C1 segment of cervical spinal cord (tissue), 14 donors: ENCODE measurements around the gene CPPED1.
"Not testable (repeated sequence)": the region's sequence is repeated elsewhere in the genome, so short reads cannot be mapped to it uniquely, and the experiment has no call there.

Experiments used
- DNase-seq, 14 donors: peaks; one replicate each; lab custom pipeline; 2025; lab: John Stamatoyannopoulos, UW

The CPPED1 gene

DNA sequence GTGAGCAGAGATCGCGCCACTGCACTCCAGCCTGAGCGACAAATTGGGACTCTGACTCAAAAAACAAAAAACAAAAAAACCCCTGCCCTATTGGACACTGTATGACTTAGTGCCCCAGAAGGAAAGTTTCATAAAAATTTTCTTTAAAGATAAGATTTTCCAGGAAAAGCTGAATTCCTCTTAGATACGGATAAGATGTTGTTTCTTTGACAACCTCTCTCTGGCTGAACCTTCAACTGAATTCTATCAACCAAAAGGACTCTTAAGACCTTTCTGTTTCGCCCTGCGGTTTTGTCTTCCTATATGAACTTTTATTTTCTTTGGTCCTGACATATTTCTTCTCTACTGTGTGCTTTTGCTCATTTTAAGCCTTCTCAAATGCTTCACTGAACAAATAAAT lies 35.8 kb downstream of the CPPED1 start:
- DNase-seq = no peak

DNA sequence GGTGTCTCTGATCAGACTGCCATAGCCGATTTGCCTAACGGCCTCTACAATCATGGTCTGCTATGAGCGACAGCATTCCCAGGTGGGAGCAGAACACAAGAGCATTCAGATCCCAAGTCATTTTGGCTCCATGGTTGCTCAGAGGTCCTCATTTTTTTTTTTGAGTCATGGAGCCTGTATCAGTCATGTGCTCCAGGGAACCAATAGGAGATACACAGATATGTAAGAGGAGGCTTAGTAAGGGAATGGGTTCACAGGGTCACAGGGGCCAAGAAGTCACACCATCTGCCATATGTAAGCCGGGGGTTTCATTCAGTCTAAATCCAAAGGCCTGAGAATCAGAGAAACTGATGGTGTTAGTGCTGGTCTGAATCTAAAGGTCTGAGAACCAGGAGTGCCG lies 36.8 kb downstream of the CPPED1 start:
- DNase-seq = no peak

DNA sequence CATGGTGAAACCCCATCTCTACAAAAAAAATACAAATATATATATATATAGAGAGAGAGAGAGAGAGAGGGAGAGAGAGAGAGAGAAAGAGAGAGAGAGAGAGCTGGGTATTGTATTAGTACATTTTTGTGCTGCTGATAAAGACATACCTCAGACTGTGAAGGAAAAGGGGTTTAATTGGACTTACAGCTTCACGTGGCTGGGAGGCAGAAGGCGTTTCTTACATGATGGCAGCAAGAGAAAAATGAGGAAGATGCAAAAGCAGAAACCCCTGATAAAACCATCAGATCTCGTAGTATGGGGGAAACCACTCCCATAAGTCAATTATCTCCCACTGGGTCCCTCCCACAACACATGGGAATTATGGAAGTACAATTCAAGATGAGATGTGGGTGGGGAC lies 37.5 kb downstream of the CPPED1 start:
- not testable (repeated sequence) for DNase-seq

DNA sequence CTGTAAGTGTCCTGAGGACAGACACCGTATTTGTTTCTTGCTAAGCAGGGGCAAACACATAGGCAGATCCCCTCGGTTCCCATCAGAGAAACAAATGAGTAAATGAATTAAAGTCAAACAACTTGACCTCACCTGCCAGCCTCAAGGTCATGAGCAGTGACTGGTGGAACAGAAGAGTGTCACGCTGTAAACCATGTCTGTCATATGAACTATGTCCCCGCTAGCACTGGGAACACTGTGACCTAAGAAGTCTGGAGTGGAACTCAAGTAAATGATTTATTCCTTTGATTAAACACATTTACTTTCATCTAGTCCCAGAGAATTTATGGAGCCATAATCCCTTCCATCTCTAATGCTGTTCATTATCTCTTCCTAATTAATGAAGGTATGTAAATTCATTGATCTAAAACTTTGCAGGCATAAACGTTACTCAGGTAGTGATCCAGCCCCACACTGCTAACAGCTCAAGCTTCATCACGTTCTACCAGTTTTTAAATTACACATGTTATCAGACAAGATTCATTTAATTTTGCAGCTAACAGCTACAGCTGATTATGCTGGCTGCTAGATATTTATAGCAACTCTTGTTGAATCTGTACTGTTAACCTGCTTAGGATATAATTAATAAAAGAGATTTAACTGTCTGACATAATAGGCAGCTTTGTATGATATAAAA lies 38.7 kb downstream of the CPPED1 start:
- DNase-seq = no peak

DNA sequence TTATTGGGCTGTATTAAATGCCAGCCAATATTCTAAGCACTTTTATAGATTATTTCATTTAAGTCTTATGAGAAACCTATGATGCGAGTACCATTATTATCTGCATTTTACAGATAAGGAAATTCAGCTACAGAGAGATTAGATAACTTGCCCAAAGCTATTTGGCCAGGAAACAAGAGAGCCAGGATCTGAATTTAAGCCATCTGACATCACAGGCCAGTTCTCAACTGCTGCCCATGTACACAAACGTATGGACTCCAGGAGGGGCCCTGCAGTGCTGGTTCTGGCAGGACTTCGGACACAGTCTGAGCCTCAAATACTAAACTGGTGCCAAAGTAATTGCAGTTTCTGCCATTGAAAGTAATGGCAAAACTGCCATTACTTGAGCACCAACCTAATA lies 40.2 kb downstream of the CPPED1 start:
- DNase-seq = no peak

DNA sequence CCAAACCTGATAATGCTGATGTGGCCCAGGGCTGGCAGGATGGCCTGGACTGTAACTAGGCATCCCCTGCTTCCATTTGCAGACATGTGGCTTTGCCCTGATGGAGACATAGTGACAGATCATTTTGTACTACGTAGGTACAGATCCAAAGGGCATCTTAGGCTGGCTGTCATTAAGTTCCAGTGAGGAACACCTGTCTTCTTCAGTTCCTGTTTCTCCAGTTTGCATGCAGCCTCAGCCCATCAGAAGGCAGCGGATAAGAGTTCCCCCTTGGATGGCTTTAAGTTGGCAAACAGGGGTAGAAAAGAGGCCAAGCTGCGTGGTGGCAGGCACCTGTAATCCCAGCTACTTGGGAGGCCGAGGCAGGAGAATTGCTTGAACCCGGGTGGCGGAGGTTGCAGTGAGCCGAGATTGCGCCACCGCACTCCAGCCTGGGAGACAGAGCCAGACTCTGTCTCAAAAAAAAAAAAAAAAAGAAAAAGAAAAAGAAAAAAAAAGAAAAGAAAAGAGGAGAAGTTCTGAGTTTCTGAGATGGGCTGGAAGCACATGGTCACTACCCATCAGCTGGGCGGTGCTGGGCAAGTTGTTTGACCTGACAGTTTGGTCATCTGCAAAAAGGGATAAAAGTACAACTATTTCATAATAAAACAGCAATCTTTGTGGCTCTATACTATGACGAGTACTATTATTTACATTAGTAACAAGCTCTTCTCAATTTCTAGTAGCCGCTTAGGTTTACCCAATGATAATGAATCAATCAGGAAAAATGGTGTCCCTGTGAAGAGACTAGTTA lies 42.7 kb downstream of the CPPED1 start:
- no peak for DNase-seq

DNA sequence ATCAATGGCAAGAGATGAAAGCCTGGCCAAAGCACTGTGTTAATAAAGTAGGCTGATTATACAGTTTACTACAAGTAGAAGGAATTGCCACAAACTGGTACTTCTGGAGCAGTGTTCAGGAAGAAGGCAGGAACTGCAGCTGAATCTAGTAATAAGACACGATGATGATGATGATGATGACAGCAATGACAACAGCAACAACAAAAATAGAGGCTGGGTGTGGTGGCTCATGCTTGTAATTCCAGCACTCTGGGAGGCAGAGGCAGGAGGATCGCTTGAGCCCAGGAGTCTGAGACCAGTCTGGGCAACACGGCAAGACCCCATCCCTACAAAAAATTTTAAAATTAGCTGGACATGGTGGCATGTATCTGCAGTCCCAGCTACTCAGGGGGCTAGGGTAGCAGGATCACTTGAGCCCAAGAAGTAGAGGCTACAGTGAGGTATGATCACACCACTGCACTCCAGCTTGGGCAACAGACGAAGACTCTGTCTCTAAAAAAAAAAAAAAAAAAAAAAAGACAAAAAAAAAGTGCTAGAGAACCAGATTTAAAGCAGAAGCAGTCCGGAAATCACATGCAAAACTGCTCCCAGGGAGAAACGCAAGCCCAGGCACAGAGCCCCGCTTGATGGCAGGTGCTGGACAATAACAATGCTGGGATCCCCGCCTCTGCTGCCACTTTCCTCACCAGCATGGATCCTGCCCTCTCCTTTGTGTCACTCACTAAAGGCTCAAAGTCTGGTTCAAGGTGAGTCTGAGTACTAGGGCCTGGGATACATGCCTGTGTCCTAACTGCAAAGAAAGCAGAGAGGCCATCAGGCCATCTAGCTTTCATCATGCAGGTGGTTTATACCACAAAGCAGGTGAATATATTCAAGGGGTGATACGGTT lies 44.8 kb downstream of the CPPED1 start:
- DNase-seq = peak in 1 of 14 donors; percentile 11

DNA sequence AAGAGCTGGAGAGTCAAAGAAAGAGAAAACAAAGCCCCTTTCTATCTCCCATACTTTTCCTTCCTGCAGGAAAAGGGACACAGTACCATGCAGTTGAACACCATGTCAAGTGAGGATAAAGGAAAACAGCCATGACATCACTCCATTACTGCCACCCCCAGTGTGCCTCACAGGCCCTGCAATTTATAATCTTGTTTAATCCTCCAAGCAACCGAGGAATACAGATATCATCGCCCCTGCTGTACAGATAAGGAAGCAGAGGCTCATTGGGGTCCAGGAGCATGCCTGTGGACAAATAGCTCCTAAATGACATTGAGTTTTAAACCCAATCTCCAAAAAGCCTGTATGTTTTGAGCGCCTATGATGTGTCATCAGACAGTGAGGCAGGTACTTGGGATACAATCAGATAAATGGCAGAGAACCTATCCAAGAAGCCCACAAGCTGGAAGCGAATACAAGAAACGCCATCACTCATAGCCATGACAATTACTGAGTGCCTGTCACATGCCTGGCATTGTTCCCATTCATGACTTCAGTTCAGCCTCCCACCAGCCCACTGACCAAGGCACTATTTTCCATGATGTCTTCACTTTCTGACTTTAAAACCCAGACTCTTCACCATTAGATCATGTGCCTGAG lies 45.5 kb downstream of the CPPED1 start:
- peak in 4 of 14 donors; percentile 7 to 34 (median 10) for DNase-seq

DNA sequence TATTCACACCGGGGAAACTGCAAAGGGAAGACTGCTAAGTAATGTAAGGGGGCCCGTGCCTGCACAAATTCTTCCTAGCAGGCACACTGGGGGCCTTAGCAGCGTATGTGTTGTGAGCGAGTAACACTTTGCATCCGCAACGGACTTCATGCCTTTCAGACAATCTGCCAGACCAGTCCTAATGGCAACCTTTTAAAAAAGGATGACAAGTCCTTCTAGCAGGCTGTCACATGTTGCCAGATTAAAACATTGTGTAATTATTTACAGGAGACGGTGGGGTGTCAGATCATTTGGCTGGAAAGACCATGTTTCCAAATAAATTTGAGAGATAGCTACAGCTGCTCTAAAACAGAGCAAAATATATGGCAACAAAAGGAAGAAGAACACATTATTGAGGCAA lies 46.1 kb downstream of the CPPED1 start:
- no peak for DNase-seq

DNA sequence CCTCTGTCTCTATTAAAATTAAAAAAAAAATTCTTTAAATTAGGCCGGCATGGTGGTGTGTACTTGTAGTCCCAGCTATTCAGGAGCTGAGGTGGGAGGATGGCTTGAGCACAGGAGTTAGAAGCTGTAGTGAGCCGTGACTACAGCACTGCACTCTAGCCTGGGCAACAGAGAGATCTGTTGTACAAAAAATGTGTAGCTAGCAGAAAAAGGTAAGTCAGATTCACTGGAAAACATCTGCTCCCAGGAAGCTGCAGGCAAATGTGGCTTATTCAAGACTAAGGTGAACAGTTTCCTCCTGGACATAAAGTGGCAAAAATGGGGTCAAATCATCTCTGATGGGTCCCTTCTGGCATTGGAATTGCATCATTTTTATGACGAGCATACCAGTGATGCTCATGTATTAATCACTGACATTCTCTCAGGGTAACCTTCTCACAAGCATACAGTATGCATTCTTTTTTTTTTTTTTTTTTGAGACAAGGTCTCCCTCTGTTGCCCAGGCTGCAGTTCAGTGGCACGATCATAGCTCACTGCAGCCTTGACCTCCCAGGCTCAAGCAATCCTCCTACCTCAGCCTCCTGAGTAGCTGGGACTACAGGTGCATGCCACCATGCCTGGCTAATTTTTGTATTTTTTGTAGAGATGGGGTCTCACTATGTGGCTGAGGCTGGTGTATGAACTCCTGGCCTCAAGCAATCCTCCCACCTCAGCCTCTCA lies 48.7 kb downstream of the CPPED1 start:
- DNase-seq = no peak

DNA sequence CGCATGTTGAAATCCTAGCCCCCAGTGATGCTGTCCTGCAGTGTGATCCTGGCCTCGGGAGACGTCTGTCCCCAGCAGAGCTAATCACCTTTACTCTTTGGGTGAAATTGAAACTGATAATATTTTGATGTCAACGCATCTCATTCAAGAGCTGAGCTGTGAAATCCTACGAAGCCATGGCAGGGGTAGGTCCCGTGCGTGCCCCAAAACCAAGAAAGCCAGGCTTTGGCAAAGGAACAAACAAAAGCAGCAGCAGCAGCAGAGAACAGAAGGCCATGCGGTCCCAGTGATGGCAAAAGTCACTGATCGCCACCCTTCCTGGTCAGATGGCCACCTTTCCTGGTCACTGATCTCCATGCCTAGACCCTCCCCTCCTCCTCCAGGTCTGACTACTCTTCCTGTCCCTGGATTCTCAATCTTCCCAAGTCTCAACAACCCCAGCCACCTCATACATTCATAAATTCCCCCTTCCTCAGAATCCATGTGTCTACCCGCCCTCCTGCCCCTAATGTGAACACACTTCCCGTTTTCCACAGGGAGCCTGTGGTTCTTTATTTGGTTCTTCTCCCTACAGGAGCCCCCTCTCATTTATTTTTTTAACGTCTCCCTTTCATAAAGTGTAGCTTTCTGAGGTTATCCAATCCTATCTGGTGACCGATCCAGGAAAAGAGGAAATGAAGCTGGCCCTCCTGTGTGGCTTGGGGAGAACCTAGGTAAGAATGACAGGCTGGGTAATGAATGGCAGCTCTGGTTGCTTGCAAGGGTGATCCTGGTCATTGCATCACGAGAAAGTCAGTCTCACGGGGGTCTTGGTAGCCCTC lies 50.3 kb downstream of the CPPED1 start:
- no peak for DNase-seq

DNA sequence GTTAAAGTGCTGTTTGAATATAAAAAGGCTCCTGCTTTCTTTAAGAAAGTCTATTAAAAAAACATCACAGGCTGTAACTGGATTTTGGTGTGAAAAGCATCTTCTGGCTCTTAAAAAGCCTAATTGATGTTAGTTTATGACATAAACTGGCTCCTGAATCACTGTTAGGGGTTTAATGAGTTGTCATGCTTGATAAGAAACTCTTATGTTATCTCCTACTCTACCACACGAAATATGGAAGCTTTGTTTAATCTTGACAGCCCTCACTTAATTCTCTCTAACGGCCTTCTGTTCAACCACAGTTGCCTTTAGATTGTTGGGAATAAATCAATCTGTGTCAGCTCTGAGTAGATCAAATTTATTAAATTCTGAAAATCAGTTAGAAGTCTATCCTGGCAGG lies 51.5 kb downstream of the CPPED1 start:
- DNase-seq = no peak

DNA sequence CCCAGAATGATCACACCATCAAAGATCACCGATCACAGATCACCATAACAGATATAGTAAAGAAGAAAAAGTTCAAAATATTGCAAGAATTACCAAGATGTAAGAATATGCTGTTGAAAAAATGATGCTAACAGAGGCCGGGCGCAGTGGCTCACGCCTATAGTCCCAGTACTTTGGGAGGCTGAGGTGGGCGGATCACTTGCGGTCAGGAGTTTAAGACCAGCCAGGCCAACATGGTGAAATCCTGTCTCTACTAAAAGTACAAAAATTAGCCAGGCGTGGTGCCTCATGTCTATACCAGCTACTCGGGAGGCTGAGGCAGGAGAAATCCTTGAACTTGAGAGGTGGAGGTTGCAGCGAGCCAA lies 53.2 kb downstream of the CPPED1 start:
- no peak for DNase-seq

DNA sequence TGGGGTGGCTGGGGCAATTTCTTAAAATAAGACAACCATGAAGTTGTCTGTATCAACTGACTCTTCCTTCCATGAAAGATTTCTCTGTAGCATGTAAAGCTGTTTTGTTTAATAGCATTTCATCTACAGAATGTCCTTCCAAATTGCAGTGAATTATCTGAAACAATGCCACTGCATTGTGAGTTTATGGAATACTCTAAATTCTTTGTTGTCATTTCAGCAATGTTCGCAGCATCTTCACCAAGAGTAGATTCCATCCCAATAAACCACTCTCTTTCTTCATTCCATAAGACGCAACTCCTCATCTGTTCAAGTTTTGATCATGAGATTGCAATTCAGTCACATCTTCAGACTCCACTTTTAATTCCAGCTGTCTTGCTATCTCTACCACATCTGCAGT lies 54.6 kb downstream of the CPPED1 start:
- no peak for DNase-seq

DNA sequence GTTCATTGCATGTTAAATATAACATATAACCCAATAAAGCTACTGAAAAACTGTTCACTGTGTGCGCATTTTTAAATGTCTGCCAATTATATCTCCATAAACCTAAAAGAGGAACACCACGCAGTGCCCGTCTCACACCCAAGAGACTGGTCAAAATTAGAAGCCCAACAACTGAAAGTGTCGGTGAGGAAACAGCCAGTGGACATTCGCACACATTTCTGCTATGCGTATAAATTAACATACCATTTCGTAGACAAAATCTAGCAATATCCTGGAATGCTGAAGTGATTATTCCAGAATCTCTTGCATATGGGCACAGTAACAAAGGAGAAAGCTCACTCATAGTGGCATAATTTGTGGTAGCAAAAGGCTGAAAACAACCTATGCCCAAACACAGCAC lies 55.9 kb downstream of the CPPED1 start:
- DNase-seq = no peak

DNA sequence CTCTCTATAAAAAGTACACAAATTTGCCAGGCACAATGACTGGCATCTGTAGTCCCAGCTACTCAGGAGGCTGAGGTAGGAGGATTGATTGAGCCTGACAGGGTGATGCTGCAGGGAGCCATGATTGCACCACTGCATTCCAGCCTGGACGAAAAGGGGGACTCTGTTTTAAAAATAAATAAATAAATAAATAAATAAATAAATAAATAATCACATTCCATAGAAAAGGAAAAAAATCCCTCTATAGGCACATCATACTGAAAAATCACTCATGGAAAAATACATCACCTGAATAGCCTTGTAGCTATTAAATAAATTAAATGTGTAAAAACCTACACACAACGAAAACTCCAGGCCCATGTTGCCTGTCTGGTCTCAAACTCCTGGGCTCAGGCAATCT lies 56.4 kb downstream of the CPPED1 start:
- no peak for DNase-seq

DNA sequence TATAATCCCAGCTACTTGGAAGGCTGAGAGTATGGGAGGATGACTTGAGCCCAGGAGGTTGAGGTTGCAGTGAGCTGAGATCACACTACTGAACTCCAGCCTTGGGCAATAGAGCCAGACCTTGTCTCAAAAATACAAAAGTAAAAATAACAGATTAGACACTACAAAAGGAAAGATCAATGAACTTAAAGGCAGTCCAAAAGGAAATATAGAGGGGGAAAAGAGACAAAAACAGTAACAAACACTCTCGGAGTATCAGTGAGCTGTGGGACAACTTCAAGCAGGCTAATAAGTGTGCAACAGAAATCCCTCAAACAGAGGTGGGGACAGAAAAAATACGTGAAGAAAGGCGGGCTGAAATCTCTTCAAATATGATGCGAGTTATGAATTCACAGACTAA lies 58.8 kb downstream of the CPPED1 start:
- DNase-seq = no peak

DNA sequence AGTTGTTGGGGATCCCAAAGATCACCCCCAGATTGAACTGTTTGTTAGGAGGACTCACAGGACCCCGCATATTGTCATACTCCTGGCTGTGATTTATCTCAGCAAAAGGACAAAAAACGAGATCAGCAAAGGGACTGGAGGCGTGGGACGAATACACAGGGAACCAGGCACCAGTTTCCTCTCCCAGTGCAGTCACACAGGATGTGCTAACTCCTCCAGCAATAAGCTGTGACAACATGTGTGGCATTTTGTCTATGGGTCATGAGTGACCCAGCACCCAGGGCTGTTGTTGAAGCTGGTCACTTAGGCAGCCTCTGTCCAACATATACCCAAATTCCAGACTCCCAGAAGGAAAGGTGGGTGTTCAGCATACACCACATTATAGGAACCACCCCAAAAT lies 60.9 kb downstream of the CPPED1 start:
- no peak for DNase-seq

DNA sequence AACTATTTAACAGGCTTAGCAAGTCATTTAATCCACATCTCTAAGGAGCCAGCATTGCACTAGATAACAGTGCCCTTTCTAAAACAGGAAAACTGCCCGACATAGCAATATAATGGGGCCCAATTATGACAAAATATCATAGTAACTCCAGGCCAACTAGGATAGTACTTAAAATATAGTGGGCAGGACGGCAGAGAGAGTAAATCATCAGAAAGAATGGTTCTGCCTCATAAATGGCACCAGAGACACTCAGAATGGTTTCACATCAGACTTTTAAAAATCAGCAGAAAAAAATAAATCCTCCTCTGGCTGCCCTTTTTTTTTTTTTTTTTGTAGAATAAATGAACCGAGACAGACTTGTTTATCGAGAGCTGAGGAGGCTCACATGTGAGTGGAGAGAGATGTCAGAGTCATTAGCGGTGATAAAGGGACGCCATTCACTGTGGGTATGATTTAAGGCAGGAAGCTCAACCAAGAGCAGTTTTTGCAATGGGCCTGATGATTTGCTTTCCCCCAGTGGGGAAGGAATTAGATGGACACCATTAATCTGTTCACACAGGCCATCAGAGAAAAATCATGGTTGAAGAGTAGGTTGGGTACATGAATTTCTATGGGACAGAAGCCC lies 62.6 kb downstream of the CPPED1 start:
- no peak for DNase-seq

DNA sequence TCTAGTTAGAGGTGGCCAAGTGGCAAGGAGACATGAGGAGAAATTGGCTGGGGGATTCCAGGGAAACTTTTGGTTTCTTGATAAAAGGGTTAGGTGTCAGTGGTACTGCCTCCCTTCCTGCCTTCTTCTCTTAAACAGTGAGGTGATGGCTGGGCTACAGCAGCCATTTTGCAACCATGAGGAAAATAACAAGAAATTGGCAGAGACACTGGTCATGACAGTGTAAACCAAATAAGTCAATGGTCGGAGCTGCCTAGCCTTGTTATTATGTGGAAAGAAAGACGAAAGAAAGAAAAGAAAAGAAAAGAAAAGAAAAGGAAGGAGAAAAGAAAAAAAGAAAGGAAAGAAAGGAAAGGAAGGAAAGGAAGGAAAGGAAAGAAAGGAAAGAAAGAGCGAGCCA lies 63.9 kb downstream of the CPPED1 start:
- DNase-seq = no peak
